HEK293 (cell line): ENCODE results near the gene PPP1CC.

Experiments
- CTCF ChIA-PET: fragments of 350-600 bp; formaldehyde crosslinking; extraction: SDS; loops from one replicate; lab custom pipeline; 2021; ENCODE audit warnings: antibody characterized with exemption; lab: Yijun Ruan, JAX
- POLR2A ChIA-PET: fragments of 300-600 bp; formaldehyde crosslinking; extraction: SDS; loops from one replicate; lab custom pipeline; 2020; ENCODE audit warnings: antibody characterized with exemption, inconsistent platforms; lab: Yijun Ruan, JAX
- H3K27ac ChIP-seq: fragments of 200-500 bp; sonication (Bioruptor generic); 2 replicates; pipeline ENCODE4 v1.5.1; 2014; ENCODE audit warnings: low read depth, low read length, control low read depth, inconsistent platforms; ENCODE audit errors: extremely low read depth
- H3K36me3 ChIP-seq, 2 experiments: fragments of 200-500 bp in 1 of 2; sonication (Bioruptor generic) in 1 of 2; 1 replicate in 1 of 2; 2 replicates in 1 of 2; pipeline ENCODE4 v1.5.1; 2014 to 2017; ENCODE audit warnings: inconsistent platforms in 2 of 2, low read length in 2 of 2; ENCODE audit not compliant: control insufficient read depth in 2 of 2, insufficient read depth in 1 of 2
- H3K4me1 ChIP-seq: fragments of 200-500 bp; sonication (Bioruptor generic); 2 replicates; pipeline ENCODE4 v1.5.1; 2014; ENCODE audit warnings: mild to moderate bottlenecking, low read length, inconsistent platforms; ENCODE audit not compliant: control insufficient read depth, insufficient read depth
- H3K4me3 ChIP-seq: 2 replicates; pipeline ENCODE4 v1.5.1; 2011; ENCODE audit warnings: low read depth, mild to moderate bottlenecking, control low read depth, low read length, moderate library complexity
- H3K9me3 ChIP-seq: fragments of 200-500 bp; sonication (Bioruptor generic); 2 replicates; pipeline ENCODE4 v1.5.1; 2014; ENCODE audit warnings: low read depth, low read length, inconsistent platforms; ENCODE audit not compliant: control insufficient read depth, insufficient read depth
- GFI1B ChIP-seq: fragments of 450-650 bp; formaldehyde crosslinking; IDR thresholded peaks from 2 replicates; pipeline ENCODE4 v1.5.1; 2016; ENCODE audit warnings: missing biosample characterization, missing genetic modification characterization
- MYNN ChIP-seq: fragments of 450-650 bp; formaldehyde crosslinking; IDR thresholded peaks from 2 replicates; pipeline ENCODE4 v1.5.1; 2016; ENCODE audit warnings: missing biosample characterization, missing genetic modification characterization, borderline replicate concordance
- PRDM6 ChIP-seq: fragments of 450-650 bp; formaldehyde crosslinking; IDR thresholded peaks from 2 replicates; pipeline ENCODE4 v1.5.1; 2017; ENCODE audit warnings: missing biosample characterization, missing genetic modification characterization
- SETDB1 ChIP-seq: IDR thresholded peaks from one replicate; pipeline ENCODE4 v1.6.1; 2017; ENCODE audit warnings: mild to moderate bottlenecking, low read length, moderate library complexity, mixed read lengths; ENCODE audit not compliant: insufficient read length
- YY1 ChIP-seq: fragments of 450-650 bp; formaldehyde crosslinking; IDR thresholded peaks from 2 replicates; pipeline ENCODE4 v1.5.1; 2018; ENCODE audit warnings: missing biosample characterization, missing genetic modification characterization
- ZBTB26 ChIP-seq: fragments of 450-650 bp; formaldehyde crosslinking; optimal IDR thresholded peaks from 2 replicates; pipeline ENCODE3; 2016; ENCODE audit warnings: missing biosample characterization, mild to moderate bottlenecking, missing genetic modification characterization
- ZFP37 ChIP-seq: fragments of 450-650 bp; formaldehyde crosslinking; IDR thresholded peaks from 2 replicates; pipeline ENCODE4 v1.5.1; 2016; ENCODE audit warnings: missing biosample characterization, missing genetic modification characterization
- ZNF10 ChIP-seq: fragments of 450-650 bp; formaldehyde crosslinking; IDR thresholded peaks from 2 replicates; pipeline ENCODE4 v1.5.1; 2017; ENCODE audit warnings: missing biosample characterization, missing genetic modification characterization
- ZNF121 ChIP-seq: fragments of 450-650 bp; formaldehyde crosslinking; IDR thresholded peaks from 2 replicates; pipeline ENCODE4 v1.5.1; 2016; ENCODE audit warnings: missing biosample characterization, missing genetic modification characterization
- ZNF174 ChIP-seq: fragments of 450-650 bp; formaldehyde crosslinking; IDR thresholded peaks from 2 replicates; pipeline ENCODE4 v1.5.0; 2017; ENCODE audit warnings: missing biosample characterization, mild to moderate bottlenecking, missing genetic modification characterization
- ZNF19 ChIP-seq: fragments of 450-650 bp; formaldehyde crosslinking; IDR thresholded peaks from 2 replicates; pipeline ENCODE4; 2016; ENCODE audit warnings: missing biosample characterization, missing genetic modification characterization, low read depth
- ZNF280C ChIP-seq: fragments of 450-650 bp; formaldehyde crosslinking; IDR thresholded peaks from 2 replicates; pipeline ENCODE4 v1.5.1; 2016; ENCODE audit warnings: missing biosample characterization, missing genetic modification characterization
- ZNF391 ChIP-seq: fragments of 450-650 bp; formaldehyde crosslinking; IDR thresholded peaks from 2 replicates; pipeline ENCODE4 v1.5.1; 2016; ENCODE audit warnings: low read depth, missing biosample characterization, missing genetic modification characterization, borderline replicate concordance
- ZNF404 ChIP-seq: fragments of 450-650 bp; formaldehyde crosslinking; IDR thresholded peaks from 2 replicates; pipeline ENCODE4 v1.5.1; 2017; ENCODE audit warnings: missing biosample characterization, missing genetic modification characterization
- ZNF426 ChIP-seq: fragments of 450-650 bp; formaldehyde crosslinking; IDR thresholded peaks from 2 replicates; pipeline ENCODE4 v1.5.1; 2017; ENCODE audit warnings: missing biosample characterization, missing genetic modification characterization, mild to moderate bottlenecking, inconsistent platforms, moderate library complexity
- ZNF473 ChIP-seq: fragments of 450-650 bp; formaldehyde crosslinking; IDR thresholded peaks from 2 replicates; pipeline ENCODE4 v1.5.1; 2017; ENCODE audit warnings: missing biosample characterization, missing genetic modification characterization
- ZNF521 ChIP-seq: fragments of 450-650 bp; formaldehyde crosslinking; IDR thresholded peaks from 2 replicates; pipeline ENCODE4 v1.5.1; 2017; ENCODE audit warnings: missing biosample characterization, mild to moderate bottlenecking, missing genetic modification characterization
- ZNF645 ChIP-seq: fragments of 450-650 bp; formaldehyde crosslinking; IDR thresholded peaks from 2 replicates; pipeline ENCODE4; 2016; ENCODE audit warnings: missing biosample characterization, missing genetic modification characterization
- ZNF768 ChIP-seq: fragments of 450-650 bp; formaldehyde crosslinking; IDR thresholded peaks from 2 replicates; pipeline ENCODE4 v1.5.1; 2018; ENCODE audit warnings: missing biosample characterization, mild to moderate bottlenecking, missing genetic modification characterization
- ZNF776 ChIP-seq: fragments of 450-650 bp; formaldehyde crosslinking; IDR thresholded peaks from 2 replicates; pipeline ENCODE4 v1.5.0; 2017; ENCODE audit warnings: missing biosample characterization, missing genetic modification characterization, borderline replicate concordance
- ZSCAN5A ChIP-seq: fragments of 450-650 bp; formaldehyde crosslinking; IDR thresholded peaks from 2 replicates; pipeline ENCODE4 v1.5.1; 2016; ENCODE audit warnings: missing biosample characterization, missing genetic modification characterization

The PPP1CC gene

GRCh38 chr12:110790301-110790700 lies 47.6 kb upstream of the PPP1CC start:
- no peak overlapping the region for H3K4me3 ChIP-seq
- TF ChIP-seq ZNF768 (tag by site-specific recombination) (no peak), PRDM6 (tag by site-specific recombination) (no peak)
- TF ChIP-seq, all 188 proteins: peak for 0
- CTCF ChIA-PET = interaction anchor here (1.2 kb wide), 1 partner anchor 37 kb away, joined by 3 read pairs; no protein-coding TSS in a partner anchor
- Histone ChIP-seq H3K9me3 (no peaks in the 10 kb centered on the region), H3K36me3 (no peaks in the 10 kb centered on the region), H3K27ac (no peak overlapping the region), H3K4me1 (no peaks in the 10 kb centered on the region)
- POLR2A ChIA-PET = interaction anchor here (0.6 kb wide), 1 partner anchor 717 kb away, joined by 4 read pairs; no protein-coding TSS in a partner anchor

- ChIA-PET POLR2A (no interaction called here), CTCF (interaction anchor here (0.6 kb wide), 1 partner anchor 25 kb away, joined by 3 read pairs; no protein-coding TSS in a partner anchor)
Observed at GRCh38 chr12:110786012-110786411, 43.3 kb upstream of the PPP1CC start.

GRCh38 chr12:110785240-110785639 lies 42.5 kb upstream of the PPP1CC start:
- TF ChIP-seq ZNF121 (tag by site-specific recombination) (0 out of 2 replicates have a peak, but pooled peaks have one; percentile 9), ZSCAN5A (tag by site-specific recombination) (no peak), ZNF10 (tag by site-specific recombination) (no peak), ZNF19 (no peak), ZNF776 (tag by site-specific recombination) (no peak), GFI1B (no peak)
- TF ChIP-seq, all 188 proteins: peak for 1
- Histone ChIP-seq H3K4me1 (no peaks in the 10 kb centered on the region), H3K36me3 (no peaks in the 10 kb centered on the region), H3K9me3 (no peaks in the 10 kb centered on the region), H3K4me3 (no peak overlapping the region), H3K27ac (no peak overlapping the region)
- CTCF ChIA-PET = no interaction called here
- POLR2A ChIA-PET = interaction anchor here (0.6 kb wide), 1 partner anchor 1630 kb away, joined by 3 read pairs; no protein-coding TSS in a partner anchor

More at GRCh38 chr12:110786012-110786411, 43.3 kb upstream of the PPP1CC start:
- Histone ChIP-seq H3K9me3 (no peaks in the 10 kb centered on the region), H3K36me3 (no peaks in the 10 kb centered on the region), H3K4me3 (no peak overlapping the region), H3K4me1 (no peaks in the 10 kb centered on the region)
- TF ChIP-seq ZNF521 (tag by site-specific recombination) (no peak), YY1 (no peak), ZNF121 (tag by site-specific recombination) (peak; percentile 77)
- TF ChIP-seq, all 188 proteins: peak for 1
- H3K27ac ChIP-seq = no peak overlapping the region

GRCh38 chr12:110782922-110783321 lies 40.2 kb upstream of the PPP1CC start:
- H3K36me3 ChIP-seq = no peaks in the 10 kb centered on the region
- H3K4me3 ChIP-seq = no peak overlapping the region
- no peaks in the 10 kb centered on the region for H3K9me3 ChIP-seq
- H3K4me1 ChIP-seq = no peaks in the 10 kb centered on the region
- ChIA-PET CTCF (no interaction called here), POLR2A (no interaction called here)
- H3K27ac ChIP-seq = no peak overlapping the region
- no peak for TF ChIP-seq ZNF404
- no peak for TF ChIP-seq ZNF426
- no peak for TF ChIP-seq ZNF280C
- TF ChIP-seq MYNN (tag by site-specific recombination) = no peak
- no peak for TF ChIP-seq ZNF391 (tag by site-specific recombination)
- no peak for TF ChIP-seq ZFP37 (tag by site-specific recombination)
- TF ChIP-seq ZNF645 (tag by site-specific recombination) = no peak
- TF ChIP-seq ZBTB26 (tag by site-specific recombination) = no peak
- TF ChIP-seq SETDB1 = no peak
- no peak for TF ChIP-seq ZNF174 (tag by site-specific recombination)
- no peak for TF ChIP-seq ZNF473 (tag by site-specific recombination)
